NCI-H2196 treated with DMSO at 0.1 percent for 48 hours (cell line): ENCODE measurements around the gene CYB561.

ENCODE experiments used
- DNase-seq: peaks from one replicate; lab custom pipeline; 2025; ENCODE audit not compliant: unreplicated experiment; lab: John Stamatoyannopoulos, UW

CYB561 gene

GRCh38 chr17:63445954-63446752 is at the start of gene CYB561:
Gene CYB561, minus strand, starts transcription at chr17:63446306. Its CDS starts 8,759 bp downstream, at chr17:63437547.
- DNase-seq: peak; percentile 82

- no peak for DNase-seq
Observed at GRCh38 chr17:63495491-63495890, 49.4 kb upstream of the CYB561 start.

- no peak for DNase-seq
Observed at GRCh38 chr17:63494300-63494928, 48.3 kb upstream of the CYB561 start.

- DNase-seq: no peak
Observed at GRCh38 chr17:63493411-63493810, 47.3 kb upstream of the CYB561 start.

GRCh38 chr17:63492940-63493339 is 46.8 kb upstream of the CYB561 start:
- no peak for DNase-seq

- DNase-seq: no peak
Observed at GRCh38 chr17:63491977-63492618, 46.0 kb upstream of the CYB561 start.

GRCh38 chr17:63491413-63491812 is 45.3 kb upstream of the CYB561 start:
- DNase-seq: no peak

- DNase-seq: no peak
Observed at GRCh38 chr17:63490858-63491400, 44.8 kb upstream of the CYB561 start.

GRCh38 chr17:63490329-63490728 is 44.2 kb upstream of the CYB561 start:
- DNase-seq: no peak

- DNase-seq: no peak
Observed at GRCh38 chr17:63489291-63489690, 43.2 kb upstream of the CYB561 start.

GRCh38 chr17:63488851-63489250 is 42.7 kb upstream of the CYB561 start:
- no peak for DNase-seq

GRCh38 chr17:63487014-63487339 is 40.9 kb upstream of the CYB561 start:
- DNase-seq: no peak

- DNase-seq: no peak
Observed at GRCh38 chr17:63486317-63487013, 40.4 kb upstream of the CYB561 start.

GRCh38 chr17:63483655-63484575 is 37.8 kb upstream of the CYB561 start:
- DNase-seq: no peak

GRCh38 chr17:63483038-63483437 is 36.9 kb upstream of the CYB561 start:
- DNase-seq: no peak

GRCh38 chr17:63482509-63482908 is 36.4 kb upstream of the CYB561 start:
- no peak for DNase-seq

- DNase-seq: no peak
Observed at GRCh38 chr17:63481488-63481870, 35.4 kb upstream of the CYB561 start.

- peak; percentile 52 for DNase-seq
Observed at GRCh38 chr17:63480826-63481487, 34.9 kb upstream of the CYB561 start.

GRCh38 chr17:63480192-63480784 is 34.2 kb upstream of the CYB561 start:
- DNase-seq: no peak
